GM18502 (cell line): Measurements from ENCODE around the gene TMEM154.

Source experiments
- ATAC-seq: cut with Tn5 transposase; IDR thresholded peaks from one replicate; pipeline ENCODE4 v1.9.1; 2021; ENCODE audit warnings: mild to moderate bottlenecking; ENCODE audit not compliant: unreplicated experiment, poor library complexity

The TMEM154 gene

GRCh38 chr4:152679414-152680281 lies at the start of gene TMEM154:
TSS of gene TMEM154 (minus strand) at chr4:152679997. CDS start at chr4:152679933, 64 bp downstream.
- peak; percentile 70 for ATAC-seq

- no peak for ATAC-seq
Measured at GRCh38 chr4:152729466-152729865, 49.7 kb upstream of the TMEM154 start.

- no peak for ATAC-seq
Measured at GRCh38 chr4:152728343-152728742, 48.5 kb upstream of the TMEM154 start.

- no peak for ATAC-seq
Measured at GRCh38 chr4:152727784-152728183, 48.0 kb upstream of the TMEM154 start.

- ATAC-seq = no peak
Measured at GRCh38 chr4:152724494-152724893, 44.7 kb upstream of the TMEM154 start.

GRCh38 chr4:152723236-152723635 lies 43.4 kb upstream of the TMEM154 start:
- ATAC-seq = no peak

- ATAC-seq = no peak
Measured at GRCh38 chr4:152719801-152720556, 40.2 kb upstream of the TMEM154 start.

GRCh38 chr4:152719291-152719690 lies 39.5 kb upstream of the TMEM154 start:
- no peak for ATAC-seq

- ATAC-seq = no peak
Measured at GRCh38 chr4:152715076-152715475, 35.3 kb upstream of the TMEM154 start.

GRCh38 chr4:152713951-152714705 lies 34.3 kb upstream of the TMEM154 start:
- ATAC-seq = no peak

GRCh38 chr4:152709675-152710438 lies 30.1 kb upstream of the TMEM154 start:
- ATAC-seq = no peak

- ATAC-seq = no peak
Measured at GRCh38 chr4:152708796-152709195, 29.0 kb upstream of the TMEM154 start.

GRCh38 chr4:152708361-152708760 lies 28.6 kb upstream of the TMEM154 start:
- ATAC-seq = no peak

- no peak for ATAC-seq
Measured at GRCh38 chr4:152707632-152708031, 27.8 kb upstream of the TMEM154 start.

- ATAC-seq = no peak
Measured at GRCh38 chr4:152705903-152706302, 26.1 kb upstream of the TMEM154 start.

GRCh38 chr4:152704788-152705187 lies 25.0 kb upstream of the TMEM154 start:
- ATAC-seq = no peak

GRCh38 chr4:152700151-152700550 lies 20.4 kb upstream of the TMEM154 start:
- no peak for ATAC-seq

GRCh38 chr4:152699313-152699712 lies 19.5 kb upstream of the TMEM154 start:
- no peak for ATAC-seq

GRCh38 chr4:152698089-152698499 lies 18.3 kb upstream of the TMEM154 start:
- ATAC-seq = no peak
